GM19395 (cell line): ENCODE results near the gene HDAC7.
A peak's percentile ranks its signal among the peaks of the same experiment; 100 is the strongest.

Experiments used
- ATAC-seq: cut with Tn5 transposase; IDR thresholded peaks from one replicate; pipeline ENCODE4 v1.9.1; 2021; ENCODE audit warnings: mild to moderate bottlenecking, moderate library complexity; ENCODE audit not compliant: unreplicated experiment

The HDAC7 gene

DNA sequence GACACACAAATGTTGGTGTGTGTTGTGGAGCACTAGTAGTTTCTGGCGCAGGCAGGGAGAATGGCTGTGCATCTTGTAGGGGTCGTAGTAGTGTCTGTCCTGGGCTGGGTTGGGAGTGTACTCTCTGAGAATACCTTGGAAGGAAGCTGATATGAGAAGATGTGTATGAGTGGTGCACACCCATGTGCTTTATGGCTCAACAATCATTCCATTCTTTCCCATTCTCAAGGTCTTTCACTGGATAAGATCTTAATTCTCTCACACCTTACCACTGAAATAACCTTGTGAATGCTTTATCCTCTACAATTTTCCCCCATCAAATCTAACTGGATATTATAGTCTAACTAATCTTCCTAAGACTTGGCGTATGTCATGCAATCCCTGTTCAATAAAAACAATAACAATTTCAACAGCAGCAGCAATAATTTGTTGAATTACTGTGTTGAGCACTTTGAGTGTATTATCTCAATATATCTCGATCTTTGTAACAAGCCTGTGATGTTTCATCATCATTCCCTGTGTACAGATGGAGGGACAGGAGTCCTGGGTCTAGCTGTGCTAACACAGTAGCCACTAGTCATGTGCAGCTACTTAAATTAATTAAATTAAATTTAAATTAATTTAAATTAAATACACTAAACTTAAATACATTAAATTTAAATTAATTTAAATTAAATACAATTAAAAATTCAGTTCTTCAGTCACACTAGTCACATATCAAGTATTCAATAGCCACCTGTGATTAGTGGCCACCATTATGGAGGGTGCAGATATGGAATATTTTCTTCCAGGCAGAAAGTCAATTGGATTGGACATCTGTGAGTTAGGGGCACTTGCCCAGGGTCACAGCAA lies 50.2 kb downstream of the HDAC7 start:
- no peak for ATAC-seq

DNA sequence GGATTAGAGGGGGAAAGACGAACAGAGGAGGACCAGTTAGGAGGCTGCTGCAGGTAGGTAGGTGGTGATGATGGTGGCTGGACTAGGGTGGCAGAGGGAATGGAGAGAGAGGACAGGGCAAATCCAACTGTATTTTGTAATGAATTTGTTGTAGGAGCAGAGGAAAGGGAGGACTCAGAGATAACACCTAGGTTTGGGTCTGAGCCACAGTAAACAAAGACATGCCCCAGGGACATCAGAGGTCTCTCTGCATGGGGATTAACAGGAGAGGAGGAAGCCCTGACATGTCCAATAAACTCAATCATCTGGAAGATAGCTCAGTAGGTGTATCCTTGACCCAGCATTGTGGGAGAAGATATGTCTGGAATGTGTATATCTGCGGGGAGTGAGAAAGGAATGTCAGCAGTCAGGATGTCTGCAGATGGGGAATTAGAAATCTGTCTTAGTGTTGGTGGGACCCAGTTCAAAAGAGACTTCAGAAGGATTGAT lies 51.3 kb downstream of the HDAC7 start:
- no peak for ATAC-seq

- peak; percentile 61 for ATAC-seq
Measured at GRCh38 chr12:47767216-47767724, 52.4 kb downstream of the HDAC7 start.

DNA sequence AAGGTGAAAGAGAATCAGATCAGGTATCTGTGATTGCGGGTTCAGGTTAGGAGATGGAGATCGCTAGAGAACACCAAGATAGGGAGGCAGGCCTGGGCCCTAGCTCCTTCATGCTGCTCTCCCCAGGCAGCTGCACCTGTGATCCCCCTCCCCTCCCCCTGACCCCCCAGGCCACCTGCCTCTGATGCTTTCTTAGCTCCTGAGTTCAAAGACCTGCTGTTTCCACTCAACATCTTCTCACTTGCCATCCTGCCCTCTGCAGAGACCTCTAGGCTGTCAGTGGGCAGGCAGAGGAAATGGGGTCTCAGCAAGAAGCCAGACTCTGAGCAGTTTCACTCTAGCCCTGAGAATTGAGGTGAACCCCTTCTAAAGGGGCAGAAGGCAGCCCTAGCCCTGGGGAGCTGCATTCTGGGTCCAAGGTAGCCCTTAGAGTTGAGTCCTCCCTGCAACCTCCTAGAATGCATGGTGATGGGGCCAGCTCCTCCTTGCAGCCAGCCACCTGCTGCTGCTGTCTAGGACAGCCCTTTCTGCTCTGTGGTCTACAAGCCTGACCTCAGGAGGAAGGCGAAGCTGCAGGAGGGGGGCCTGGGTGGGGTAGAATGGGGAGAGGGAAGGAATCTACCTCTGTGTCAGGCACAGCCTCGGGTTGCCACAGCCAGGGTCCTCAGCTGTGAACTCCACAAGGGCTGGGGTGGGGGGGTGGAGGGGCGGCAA lies 53.0 kb downstream of the HDAC7 start:
- peak; percentile 11 for ATAC-seq

DNA sequence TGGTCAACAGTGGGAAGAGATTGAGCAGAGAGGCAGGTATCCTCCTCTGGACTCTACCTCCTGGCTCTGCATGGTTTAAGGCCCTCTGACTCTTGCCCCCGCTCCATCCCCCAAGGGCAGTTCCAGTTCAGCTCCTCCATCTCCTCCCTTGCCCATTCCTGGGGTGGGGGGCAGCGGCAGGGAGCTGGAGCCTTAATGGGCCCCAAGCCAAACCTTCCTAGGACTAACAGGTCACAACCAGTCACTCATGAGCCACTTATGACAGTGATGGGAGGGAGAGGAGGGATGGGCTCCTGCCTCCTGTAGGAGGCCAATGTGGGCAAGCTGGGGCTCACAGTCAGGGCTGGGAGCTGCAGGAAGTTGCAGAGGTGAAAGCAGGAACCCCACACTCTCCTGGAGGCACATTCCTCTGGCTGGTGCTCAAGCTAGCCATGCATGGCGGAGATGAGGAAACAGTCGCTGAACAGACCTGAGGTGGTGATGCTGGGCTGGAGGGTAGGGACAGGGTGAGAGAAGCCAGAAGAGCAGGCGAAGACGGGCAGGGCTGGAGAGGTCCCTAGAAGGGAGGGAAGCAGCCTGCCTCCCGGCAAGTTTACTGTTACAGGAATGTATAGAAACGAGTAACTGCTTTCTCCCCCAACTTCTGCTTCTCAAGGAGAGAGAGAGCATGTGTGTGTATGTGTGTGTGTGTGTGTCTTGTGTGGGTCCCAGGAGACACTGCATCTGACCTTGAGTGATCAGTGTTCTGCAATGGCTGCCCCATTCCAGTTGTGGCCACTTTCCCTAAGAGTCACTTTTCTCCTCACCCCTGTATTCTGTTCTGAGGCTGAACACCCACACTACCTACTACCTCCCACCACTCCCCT lies 56.0 kb downstream of the HDAC7 start:
- no peak for ATAC-seq

DNA sequence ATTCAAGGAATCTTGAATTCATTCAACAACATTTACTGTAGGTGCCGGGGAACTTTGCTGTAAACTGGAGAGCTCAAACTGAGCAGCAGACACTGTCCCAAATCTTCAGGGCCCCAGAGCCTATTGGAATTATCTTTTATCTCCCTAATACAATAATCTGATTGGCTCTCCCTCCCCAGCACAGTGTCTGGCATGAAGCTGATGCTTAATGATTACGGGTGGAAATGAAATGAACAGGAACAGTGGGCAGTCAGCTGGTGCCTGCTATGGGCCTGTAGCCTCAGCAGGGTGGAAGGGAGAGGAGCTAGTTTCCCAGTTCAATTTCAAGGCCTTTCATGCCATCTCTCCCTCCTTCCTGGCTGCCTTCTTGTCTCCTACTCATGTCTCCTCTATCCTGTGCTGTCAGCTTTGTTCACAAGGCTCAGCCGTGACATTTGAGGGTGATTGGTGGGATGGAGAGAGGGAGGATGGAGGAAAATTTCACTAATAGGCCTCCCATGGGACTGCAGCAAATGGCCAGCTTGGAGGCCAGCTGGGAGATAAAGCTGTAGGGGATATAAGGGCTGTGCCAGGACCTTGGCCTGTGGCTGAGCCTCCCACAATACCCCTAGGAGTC lies 56.7 kb downstream of the HDAC7 start:
- ATAC-seq: no peak

- ATAC-seq: peak; percentile 55
Measured at GRCh38 chr12:47758834-47759690, 60.6 kb downstream of the HDAC7 start, which contains the start of gene RAPGEF3. RAPGEF3 (minus strand) TSS chr12:47758880; CDS start chr12:47758556, 324 bp downstream.

- no peak for ATAC-seq
Measured at GRCh38 chr12:47758584-47758833, 61.2 kb downstream of the HDAC7 start.

GRCh38 chr12:47757840-47758583 lies 61.7 kb downstream of the HDAC7 start:
- no peak for ATAC-seq

DNA sequence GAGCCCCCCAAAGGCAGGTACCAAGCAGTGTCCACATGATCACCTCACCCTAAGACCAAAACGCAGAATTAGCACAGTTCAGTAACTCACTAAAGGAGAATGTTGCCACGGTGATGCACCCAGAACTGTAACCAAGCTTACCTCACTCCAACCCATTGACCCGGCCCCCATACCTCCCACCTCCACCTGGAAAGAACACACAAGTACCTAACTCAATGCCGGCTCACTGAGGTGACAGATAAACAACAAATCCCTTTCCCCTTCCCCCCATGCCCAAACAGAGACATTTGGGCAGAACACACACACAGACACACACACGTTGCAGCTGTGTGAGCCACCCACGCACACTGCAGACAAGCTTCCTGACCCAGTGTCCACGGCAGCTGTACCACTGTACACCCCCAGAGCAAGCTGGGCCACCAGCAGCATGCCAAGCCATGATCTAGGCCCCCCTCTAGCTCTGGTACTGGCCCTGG lies 62.3 kb downstream of the HDAC7 start:
- no peak for ATAC-seq

- ATAC-seq: peak; percentile 84
Measured at GRCh38 chr12:47755655-47756562, 63.8 kb downstream of the HDAC7 start.

- ATAC-seq: peak; percentile 21
Measured at GRCh38 chr12:47754881-47755280, 64.8 kb downstream of the HDAC7 start.

DNA sequence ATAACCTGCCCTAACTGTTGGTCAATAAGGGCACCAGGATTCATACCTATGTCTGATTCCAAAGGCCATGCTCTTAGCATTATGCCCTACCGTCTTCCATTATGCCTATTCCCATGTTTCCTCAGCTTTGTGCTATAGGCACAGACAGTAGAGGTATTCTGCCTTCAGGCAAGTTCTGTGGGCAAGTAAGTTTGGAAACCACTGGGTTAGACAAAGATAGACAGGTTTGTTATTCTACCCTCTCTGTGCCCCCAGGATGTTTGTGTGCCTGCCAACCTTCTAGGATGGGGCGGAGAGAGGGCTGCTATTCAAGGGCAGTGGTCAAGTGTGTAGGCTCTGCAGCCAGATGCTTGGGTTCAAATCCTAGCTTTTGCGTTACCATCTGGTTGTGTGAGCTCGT lies 65.6 kb downstream of the HDAC7 start:
- ATAC-seq: no peak

DNA sequence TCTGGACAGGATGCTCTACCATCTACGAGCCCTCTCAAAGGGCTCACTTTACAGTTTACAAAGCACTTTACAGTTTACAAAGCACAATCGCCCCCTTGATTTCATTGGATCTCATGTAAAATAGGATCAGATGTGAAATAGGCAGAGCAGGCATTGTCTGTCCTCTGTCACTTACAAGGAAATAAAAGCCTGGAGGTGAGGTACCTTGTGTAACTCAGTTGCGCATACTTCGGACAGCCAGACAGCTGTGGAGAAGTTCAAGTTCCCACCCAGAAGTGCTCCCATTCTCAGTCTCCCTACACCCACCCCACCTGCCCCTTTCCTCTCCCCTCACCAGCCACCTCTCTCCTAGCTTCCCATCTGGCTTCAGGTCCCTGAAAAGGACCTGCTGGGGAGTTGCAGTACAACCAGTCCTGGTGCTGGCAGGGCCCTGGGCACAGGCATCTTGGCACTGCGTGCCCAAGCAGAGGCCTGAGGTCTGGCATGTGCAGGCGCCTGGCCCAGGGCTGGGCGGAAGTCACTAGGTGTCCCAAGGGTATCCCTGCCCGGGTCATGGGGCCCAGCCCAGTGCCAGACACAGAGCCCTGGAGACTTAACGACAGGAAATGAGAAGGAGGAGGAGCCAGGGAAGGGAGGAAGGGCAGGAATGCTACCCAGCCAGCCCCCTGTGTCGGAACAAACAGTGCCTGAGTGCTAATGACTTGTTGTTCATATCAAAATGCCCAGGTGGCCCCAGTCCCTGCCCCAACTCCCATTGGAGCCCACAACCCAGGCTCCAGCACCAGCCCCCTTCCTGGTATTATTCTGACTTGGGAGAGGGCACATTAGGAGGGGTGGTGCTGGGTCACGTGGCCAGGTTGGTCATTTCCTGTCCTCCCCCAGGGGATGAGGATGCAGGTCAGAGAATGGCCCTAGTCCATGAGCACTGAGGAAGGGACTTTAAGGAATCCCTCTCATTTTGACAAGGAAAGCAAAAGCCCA lies 66.4 kb downstream of the HDAC7 start:
- ATAC-seq: no peak

GRCh38 chr12:47752552-47752951 lies 67.2 kb downstream of the HDAC7 start:
- no peak for ATAC-seq

GRCh38 chr12:47752121-47752520 lies 67.6 kb downstream of the HDAC7 start:
- no peak for ATAC-seq

DNA sequence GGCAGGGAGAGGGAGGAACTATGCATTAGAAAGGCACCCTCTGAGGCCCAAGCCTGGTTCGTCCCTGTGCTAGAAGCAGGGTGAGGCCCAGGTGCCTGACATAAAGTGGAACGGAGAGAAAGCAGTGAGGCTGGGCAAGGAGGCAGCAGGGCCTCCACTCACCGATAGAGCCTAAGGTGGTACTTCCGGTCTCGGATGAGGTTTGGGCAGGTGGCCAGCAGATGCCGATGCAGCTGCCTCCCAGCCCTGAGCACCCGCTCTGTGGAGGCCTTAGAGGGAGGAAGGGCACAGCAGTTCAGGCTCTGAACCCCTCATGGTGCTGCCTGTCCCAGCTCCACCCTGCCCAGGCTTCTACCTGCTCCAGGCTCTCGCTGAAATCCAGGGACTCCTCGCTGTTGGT lies 68.1 kb downstream of the HDAC7 start:
- no peak for ATAC-seq
